NCI-H2227 (cell line): ENCODE measurements around the gene ARHGAP8.
A peak's percentile ranks its signal among the peaks of the same experiment; 100 is the strongest.
"Not testable (repeated sequence)": the region's sequence is repeated elsewhere in the genome, so short reads cannot be mapped to it uniquely, and the experiment has no call there.

Experiments used
- DNase-seq: peaks from one replicate; lab custom pipeline; 2025; ENCODE audit not compliant: unreplicated experiment; lab: John Stamatoyannopoulos, UW

The ARHGAP8 gene

DNA sequence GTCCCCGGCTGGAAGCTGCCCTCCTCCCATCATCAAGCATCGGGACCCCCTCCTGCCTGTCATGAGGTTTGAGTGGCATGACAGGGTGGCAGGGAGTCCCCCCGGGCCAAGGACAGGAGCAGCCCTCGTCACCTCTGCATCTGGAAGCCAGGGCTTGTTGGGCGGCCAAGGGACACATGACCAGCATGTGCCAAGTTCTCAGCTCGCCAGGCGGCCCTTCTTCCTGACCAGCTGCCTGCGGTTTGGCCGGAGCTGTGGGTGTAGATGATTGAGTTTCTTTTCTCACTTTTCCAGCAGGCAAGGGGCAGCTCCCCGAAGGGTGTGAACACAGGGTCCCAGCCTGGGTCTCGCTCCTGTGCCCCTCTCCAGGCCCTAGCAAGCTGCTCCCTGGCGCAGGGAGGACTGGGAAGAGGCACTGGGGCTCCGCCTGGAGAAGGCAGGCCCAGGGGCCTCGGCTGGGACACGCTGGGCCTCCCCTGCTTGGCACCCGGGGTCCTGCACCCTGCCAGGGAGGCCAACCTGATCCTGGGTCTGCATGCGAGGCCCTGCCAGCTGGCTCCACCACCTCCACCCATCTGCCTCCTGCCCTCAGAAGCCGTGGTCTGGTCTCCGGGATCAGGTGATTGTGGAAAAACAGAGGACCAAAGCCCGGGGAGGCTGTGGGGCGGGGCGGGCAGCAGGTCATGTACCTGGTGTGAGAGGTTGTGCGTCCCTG, 13.4 kb downstream of the ARHGAP8 start:
- DNase-seq: no peak

DNA sequence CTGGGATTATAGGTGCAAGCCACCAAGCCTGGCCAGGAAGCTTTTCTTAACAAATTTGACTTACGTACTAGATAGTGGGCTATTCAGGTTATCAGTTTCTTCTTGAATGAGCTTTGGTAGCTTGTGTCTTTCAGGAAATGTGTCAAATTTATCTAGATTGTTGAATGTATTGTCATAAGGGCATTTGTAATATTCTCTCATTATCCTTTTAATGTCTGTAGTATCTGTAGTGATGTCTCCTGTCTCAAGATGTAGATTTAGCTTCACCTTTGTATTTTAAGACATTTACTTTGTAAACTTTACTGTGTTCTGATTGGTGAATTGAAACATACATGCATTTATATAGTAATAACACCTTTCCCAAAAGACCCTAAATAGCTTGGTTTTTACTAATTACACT, 20.7 kb downstream of the ARHGAP8 start:
- no peak for DNase-seq

DNA sequence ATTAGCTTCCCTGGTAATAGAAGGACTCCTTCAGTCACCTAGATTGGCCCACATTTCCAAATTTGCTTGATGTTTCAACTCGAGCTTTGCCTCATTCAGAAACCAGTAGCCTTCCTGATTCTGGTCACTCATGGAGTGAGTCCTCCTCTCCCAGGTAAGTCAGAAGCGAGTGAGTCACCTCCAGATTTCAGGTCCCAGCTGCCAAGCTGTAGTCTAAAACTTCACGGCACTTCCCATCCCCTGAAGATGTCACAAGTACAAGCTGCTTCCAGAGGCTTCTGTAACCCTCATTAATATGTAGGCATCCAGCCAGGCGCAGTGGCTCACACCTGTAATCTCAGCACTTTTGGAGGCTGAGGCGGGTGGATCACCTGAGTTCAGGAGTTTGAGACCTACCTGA, 23.5 kb downstream of the ARHGAP8 start:
- DNase-seq: no peak

DNA sequence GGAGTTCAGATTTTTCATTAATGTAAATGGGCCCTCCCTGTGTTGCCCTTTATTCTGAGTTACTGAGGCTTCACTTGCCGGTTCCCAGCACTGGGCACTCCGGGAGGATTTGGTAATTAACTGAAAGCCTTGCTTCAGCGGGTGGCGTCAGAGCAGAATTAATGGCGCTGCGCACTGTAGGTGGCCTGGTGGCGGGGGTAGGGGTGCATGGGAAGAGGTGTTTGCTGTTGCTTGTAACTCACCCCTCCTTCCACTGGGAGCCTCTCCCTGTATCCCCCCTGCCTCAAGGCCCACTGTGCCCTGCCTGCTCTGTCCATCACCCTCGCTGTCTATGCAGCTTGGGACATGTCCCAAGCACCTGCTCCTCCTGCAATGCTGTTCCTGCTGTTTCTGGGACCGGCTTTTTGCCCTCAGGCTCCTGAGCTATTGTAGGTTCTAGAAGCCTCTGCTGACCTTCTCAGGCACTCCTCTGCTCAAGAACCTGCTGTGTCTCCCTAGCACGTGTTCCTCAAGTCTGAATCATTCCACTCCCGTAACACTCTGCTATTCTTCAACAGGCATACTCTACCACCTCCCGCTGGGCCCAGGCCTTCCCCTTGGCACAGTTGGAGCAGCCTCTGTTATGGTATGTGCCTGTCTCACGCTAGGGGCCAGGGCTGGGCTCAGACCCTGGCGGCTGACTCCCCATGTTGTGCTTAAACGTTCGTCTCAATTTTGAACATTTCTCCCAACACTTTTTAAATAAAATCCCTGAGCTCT, 24.4 kb downstream of the ARHGAP8 start:
- DNase-seq: no peak

DNA sequence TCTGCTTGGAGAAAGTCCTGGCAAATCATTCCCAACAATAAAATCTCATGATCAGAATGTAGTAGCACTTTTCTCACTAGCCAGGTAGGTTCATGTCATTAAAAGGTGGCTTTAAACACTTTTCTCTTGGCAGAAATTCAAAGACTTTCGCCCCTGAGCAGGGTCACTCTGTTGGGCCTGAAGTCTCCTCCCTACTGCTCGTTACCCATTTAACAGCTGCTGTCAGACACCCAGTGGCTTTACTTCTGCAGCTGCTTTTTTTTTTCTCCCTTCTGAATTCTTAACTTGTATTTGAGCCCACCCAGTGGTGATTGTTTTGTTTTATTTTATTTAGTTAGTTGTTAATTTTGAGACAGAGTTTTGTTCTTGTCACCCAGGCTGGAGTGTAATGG, 25.0 kb downstream of the ARHGAP8 start:
- DNase-seq: peak; percentile 11

DNA sequence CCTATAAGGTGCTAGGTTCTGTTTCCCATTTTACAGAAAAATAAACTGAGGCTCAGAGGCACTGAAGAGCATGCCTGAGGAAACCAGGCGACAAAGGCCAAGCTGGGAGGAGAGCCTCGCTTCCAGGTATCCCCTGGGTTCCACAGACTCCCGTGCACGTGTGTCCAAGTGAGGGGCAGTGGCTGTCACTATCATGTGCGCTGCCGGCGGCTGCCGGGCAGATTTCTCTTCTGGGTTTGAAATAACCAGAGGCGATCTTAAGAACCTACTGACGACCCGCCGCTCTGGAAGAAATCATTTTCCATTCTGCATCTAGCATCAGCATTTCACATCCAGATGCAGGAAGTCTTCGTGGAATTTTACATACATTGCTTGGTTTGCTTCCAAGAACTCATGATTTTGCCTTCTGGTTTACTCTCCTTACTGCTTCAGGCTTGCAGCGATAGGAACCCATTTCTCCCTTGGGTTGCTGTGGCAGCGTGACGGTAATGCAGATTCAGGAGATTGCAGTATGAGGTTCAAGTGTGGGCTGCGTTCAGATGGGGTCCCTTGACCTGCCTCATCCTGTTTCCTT, 28.6 kb downstream of the ARHGAP8 start:
- DNase-seq: no peak

GRCh38 chr22:44782363-44782963, 30.1 kb downstream of the ARHGAP8 start:
- no peak for DNase-seq

- DNase-seq: no peak
Observed at GRCh38 chr22:44783091-44783490, 30.7 kb downstream of the ARHGAP8 start.

- DNase-seq: no peak
Observed at GRCh38 chr22:44783581-44783980, 31.2 kb downstream of the ARHGAP8 start.

DNA sequence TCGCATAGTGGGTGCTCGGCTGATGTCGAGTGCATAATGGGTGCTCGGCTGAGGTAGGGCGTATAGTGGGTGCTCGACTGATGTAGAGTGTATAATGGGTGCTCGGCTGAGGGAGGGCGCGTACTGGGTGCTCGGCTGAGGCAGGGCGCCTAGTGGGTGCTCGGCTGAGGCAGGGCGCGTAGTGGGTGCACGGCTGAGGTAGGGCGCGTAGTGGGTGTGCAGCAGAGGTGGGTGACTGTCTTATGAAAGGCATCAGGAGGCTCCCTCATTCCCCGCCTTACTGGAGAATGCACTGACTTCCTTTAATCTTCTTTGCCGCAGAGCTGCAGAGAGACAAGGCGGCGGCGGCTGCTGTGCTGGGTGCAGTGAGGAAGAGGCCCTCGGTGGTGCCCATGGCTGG, 33.8 kb downstream of the ARHGAP8 start:
- DNase-seq: no peak

GRCh38 chr22:44786610-44787009, 34.2 kb downstream of the ARHGAP8 start:
- DNase-seq: no peak

DNA sequence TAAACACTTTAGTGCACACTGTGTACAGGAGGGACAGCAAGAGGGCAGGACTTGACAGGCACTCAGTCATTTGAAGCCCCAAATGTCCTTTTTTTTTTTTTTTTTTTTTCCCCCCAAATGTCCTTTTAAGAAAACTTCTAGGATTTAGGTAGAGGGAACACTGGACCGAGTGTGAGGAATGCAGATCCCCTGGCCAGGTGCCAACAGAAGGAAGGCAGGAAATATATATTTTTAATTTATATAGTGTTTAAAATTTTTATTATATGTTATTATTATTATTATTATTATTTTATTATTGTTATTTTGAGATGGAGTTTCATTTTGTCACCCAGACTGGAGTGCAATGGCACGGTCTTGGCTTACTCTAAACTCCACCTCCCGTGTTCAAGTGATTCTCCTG, 35.5 kb downstream of the ARHGAP8 start:
- DNase-seq: no peak

GRCh38 chr22:44793106-44793505, 40.7 kb downstream of the ARHGAP8 start:
- no peak for DNase-seq

GRCh38 chr22:44793506-44794172, 41.3 kb downstream of the ARHGAP8 start:
- no peak for DNase-seq

- DNase-seq: no peak
Observed at GRCh38 chr22:44795701-44796630, 43.6 kb downstream of the ARHGAP8 start.

DNA sequence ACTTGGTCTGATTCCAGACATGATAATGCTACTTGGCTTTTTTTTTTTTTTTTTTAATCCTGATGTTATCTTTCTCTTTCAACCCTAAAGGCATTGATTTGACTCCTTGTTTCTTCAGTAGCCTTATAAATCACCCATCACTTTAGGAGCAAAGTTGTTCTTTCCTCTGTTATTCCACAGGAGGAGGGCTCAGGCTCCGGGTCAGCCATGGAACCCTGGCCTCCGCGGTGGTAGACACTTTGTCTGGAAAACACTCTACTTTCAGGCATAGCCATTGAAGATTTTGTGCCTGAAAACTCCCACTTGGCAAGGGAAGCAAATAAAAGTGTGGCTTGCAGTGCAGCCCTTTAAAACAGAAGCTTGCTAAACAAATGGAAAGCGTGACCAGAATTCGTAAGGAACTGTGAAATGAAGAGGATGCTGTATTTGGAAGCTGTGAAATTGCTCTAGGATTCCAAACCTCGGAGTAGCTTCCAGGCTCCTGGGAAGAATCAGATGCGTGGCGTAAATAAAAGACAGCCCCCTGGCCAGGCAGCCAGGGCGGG, 44.9 kb downstream of the ARHGAP8 start:
- no peak for DNase-seq

DNA sequence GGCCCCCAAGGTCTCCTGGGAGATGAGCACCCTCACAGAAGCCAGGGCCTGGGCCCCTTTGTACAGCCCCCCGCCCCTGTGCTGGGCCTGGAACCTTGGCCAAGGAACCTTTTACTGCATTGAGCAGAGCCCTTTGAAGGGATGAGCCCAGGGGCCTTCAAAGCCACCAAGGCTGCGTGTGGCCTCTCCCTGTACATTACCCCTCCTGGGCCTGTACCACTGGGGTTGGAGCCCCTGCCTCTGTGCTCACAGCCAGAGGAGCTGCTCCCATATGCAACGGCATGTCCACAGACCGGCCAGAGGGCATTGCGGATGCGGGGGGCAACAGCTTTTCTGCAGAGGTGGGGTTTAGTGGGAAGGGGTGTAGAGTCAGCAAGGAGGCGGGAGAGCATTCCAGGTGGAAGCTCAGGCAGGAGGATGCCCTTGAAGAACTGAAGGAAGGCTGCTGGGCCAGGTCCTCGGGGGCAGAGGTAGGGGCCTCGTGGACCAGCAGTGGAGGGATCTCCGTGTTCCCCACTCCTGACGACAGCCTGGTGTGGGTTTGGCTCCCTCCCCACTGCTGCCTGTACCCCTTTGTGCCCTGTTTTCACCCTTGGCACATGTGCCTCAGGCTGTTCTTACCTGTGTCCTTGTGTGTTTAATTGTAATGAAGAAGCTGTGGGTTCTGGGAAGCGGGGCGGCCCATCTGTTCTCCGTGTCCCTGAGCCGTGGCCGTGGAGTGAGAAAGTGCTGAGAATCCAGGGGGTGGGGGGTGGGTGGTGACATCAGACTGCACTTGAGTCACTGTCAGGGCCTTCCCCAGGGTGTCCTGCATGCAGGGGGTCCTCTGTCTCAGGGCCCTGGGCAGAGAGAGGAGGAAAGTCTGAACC, 46.9 kb downstream of the ARHGAP8 start:
- no peak for DNase-seq

DNA sequence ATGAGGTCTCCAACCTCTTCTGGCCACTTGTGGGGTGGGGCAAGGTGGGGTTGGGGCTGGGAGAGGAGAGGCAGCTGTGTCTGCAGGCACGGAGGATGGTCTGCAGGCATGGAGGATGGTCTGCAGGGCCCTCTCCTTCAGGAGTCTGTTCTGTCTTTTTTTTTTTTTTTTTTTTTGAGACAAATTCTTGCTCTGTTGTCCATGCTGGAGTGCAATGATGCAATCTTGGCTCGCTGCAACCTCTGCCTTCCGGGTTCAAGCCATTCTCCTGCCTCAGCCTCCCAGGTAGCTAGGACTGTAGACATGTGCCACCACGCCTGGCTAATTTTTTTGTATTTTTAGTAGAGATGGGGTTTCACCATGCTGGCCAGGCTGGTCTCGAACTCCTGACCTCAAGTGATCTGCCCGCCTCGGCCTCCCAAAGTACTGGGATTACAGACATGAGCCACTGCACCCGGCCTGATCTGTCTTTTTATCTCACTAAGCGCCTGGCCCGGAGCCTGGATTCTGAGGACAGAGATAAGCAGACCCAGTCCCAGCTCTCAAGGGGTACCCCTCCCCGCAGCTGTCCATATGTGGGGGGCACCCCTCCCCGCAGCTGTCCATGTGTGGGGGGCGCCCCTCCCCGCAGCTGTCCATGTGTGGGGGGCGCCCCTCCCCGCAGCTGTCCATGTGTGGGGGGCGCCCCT, 47.7 kb downstream of the ARHGAP8 start:
- not testable (repeated sequence) for DNase-seq
